Measurements from ENCODE around the gene LRP2BP. TPM values are rescaled to one million over a fixed set of nuclear protein-coding genes. Genes with fewer than 3 reads are reported as not detected.
"Not testable (repeated sequence)": the region's sequence is repeated elsewhere in the genome, so short reads cannot be mapped to it uniquely, and the experiment has no call there.

Gene LRP2BP
- total RNA-seq, 4 donors from 2014 or later, result 0.55 to 1.5 (median 1.2) TPM

DNA sequence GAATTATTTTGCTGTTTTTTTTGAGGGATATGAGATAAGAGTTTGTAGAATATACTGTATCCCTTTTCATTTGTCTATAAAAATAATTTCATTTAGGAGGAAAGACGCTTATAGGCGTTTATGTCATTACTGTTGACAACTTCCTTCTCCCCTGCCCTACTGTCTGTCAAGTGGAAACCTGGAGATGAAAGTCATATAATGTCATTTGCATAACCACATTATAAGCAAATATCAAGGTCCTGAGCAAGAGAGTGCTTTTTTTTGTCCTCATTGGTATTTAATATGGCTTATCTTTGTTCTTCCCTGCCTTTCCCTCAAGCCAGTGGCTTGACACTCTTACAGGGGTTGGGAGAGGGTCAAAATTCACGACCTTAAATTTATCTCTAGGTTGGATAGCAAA is 55.8 kb downstream of the LRP2BP start:
- TF ChIP-seq, protein P1, sequence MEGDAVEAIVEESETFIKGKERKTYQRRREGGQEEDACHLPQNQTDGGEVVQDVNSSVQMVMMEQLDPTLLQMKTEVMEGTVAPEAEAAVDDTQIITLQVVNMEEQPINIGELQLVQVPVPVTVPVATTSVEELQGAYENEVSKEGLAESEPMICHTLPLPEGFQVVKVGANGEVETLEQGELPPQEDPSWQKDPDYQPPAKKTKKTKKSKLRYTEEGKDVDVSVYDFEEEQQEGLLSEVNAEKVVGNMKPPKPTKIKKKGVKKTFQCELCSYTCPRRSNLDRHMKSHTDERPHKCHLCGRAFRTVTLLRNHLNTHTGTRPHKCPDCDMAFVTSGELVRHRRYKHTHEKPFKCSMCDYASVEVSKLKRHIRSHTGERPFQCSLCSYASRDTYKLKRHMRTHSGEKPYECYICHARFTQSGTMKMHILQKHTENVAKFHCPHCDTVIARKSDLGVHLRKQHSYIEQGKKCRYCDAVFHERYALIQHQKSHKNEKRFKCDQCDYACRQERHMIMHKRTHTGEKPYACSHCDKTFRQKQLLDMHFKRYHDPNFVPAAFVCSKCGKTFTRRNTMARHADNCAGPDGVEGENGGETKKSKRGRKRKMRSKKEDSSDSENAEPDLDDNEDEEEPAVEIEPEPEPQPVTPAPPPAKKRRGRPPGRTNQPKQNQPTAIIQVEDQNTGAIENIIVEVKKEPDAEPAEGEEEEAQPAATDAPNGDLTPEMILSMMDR (IDR thresholded peaks at IDR 0.05), result no peak
- no peak for TF ChIP-seq POLR2A (IDR thresholded peaks at IDR 0.05)
- no peak for DNase-seq (ENCODE audit: low spot score in 2 of 2)
- intact Hi-C loops (cut with DNase I; ENCODE audit: low total_unique reads), result loop anchor here (10.0 kb wide), 1 partner anchor 995 kb away; no protein-coding TSS in a partner anchor
- 89 to 91% methylated on average over 3 of the region's 3 CpGs for WGBS, 2 donors
- H3K4me3 ChIP-seq (ENCODE audit: low read depth, poor library complexity, severe bottlenecking), result no peak overlapping the region

DNA sequence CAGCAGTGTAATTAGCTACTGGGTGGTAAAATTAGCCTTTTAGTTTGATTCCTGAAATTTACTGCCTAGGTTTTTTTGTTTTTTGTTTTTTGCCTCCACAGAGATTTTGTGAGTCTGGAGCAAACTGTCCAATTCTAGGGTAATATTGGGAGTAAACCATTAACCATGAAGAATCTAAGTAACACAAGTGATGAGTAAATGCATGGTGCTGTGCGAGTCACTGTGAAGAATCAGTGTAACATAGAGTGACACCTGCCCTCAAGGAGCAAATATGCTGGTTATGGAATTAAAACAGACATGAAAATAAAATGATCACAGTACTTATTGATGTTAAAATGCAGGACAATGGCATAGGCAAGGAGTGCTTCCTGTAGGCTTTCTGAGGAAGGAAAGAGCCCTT is 60.1 kb downstream of the LRP2BP start:
- no peak overlapping the region for H3K4me3 ChIP-seq (ENCODE audit: low read depth, poor library complexity, severe bottlenecking)
- WGBS, 2 donors, result 97 to 100% methylated on average over 1 of the region's 1 CpG
- no peak for DNase-seq (ENCODE audit: low spot score in 2 of 2)
- intact Hi-C loops (cut with DNase I; ENCODE audit: low total_unique reads), result loop anchor here (10.0 kb wide), 1 partner anchor 991 kb away; no protein-coding TSS in a partner anchor
- TF ChIP-seq POLR2A (IDR thresholded peaks at IDR 0.05), result no peak
- TF ChIP-seq, protein P1 (IDR thresholded peaks at IDR 0.05), result no peak

DNA sequence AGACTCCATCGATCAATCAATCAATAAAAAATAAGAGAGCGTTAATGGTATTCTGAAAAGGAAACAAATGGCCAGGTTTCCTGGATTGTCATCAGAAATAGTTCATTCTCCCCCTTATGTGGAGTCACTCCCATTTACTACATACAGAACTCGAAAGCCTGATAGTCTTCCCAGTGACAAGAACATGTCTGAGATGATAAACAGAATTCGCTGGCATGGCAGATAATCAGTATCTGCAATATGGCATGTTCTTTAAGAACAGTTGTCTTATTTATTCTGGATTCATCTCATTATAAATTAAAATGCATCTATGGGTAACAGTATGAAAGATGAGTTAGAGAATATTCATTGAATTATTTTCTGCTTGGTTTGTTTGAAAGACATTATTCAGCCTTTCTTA is 61.4 kb downstream of the LRP2BP start:
- 97 to 98% methylated on average over 4 of the region's 4 CpGs for WGBS, 2 donors
- intact Hi-C loops (cut with DNase I; ENCODE audit: low total_unique reads), result loop anchor here (10.0 kb wide), 1 partner anchor 990 kb away; no protein-coding TSS in a partner anchor
- DNase-seq (ENCODE audit: low spot score in 2 of 2), result no peak
- no peak for TF ChIP-seq POLR2A (IDR thresholded peaks at IDR 0.05)
- TF ChIP-seq, protein P1 (IDR thresholded peaks at IDR 0.05), result no peak
- no peak overlapping the region for H3K4me3 ChIP-seq (ENCODE audit: low read depth, poor library complexity, severe bottlenecking)

DNA sequence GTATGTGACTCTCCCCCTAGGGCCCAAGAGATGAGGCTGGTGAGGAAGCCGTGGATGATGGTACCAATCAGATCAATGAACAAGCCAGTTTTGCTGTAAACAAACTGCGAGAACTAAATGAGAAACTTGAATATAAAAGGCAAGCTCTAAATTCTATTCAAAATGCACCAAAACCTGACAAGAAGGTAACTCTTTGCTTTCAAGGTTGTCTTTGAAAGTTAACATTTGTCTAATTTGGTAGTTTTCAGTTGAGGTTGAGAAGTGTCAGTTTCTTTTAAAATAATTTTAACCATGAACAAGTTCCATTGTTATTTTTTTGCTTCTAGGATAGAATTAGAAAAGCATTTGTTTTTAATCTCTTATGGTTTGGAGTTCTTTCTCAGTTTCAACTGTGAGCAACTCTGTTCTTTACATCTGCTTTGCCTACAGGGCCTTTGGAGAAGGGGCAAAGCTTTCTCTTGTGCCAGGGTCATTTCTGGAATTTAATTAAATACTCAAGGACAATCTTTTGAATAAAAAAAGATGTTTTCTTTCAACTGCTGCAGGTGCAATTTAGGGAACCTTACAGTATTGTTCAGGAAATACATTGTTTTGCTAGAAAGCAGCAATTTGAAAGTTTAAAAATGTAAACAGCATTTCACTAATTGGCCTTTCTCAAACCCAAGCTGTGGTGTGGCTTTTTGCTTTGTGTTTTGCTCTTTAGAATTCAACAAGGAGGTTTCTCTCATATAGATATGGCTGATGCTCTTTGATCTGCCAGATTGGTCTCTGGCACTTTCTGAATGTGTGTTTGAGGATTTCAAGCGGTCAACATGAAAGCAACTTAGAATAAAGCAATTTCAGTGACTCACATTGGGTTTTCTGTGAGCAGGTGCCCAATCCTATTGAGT is 62.9 kb downstream of the LRP2BP start:
- WGBS, 2 donors, result 83 to 93% methylated on average over 3 of the region's 3 CpGs
- no peak for TF ChIP-seq POLR2A (IDR thresholded peaks at IDR 0.05)
- TF ChIP-seq, protein P1 (IDR thresholded peaks at IDR 0.05), result no peak
- no peak for DNase-seq (ENCODE audit: low spot score in 2 of 2)
- H3K4me3 ChIP-seq (ENCODE audit: low read depth, poor library complexity, severe bottlenecking), result no peak overlapping the region
- intact Hi-C loops (cut with DNase I; ENCODE audit: low total_unique reads), result loop anchor here (10.0 kb wide), 1 partner anchor 988 kb away; no protein-coding TSS in a partner anchor

DNA sequence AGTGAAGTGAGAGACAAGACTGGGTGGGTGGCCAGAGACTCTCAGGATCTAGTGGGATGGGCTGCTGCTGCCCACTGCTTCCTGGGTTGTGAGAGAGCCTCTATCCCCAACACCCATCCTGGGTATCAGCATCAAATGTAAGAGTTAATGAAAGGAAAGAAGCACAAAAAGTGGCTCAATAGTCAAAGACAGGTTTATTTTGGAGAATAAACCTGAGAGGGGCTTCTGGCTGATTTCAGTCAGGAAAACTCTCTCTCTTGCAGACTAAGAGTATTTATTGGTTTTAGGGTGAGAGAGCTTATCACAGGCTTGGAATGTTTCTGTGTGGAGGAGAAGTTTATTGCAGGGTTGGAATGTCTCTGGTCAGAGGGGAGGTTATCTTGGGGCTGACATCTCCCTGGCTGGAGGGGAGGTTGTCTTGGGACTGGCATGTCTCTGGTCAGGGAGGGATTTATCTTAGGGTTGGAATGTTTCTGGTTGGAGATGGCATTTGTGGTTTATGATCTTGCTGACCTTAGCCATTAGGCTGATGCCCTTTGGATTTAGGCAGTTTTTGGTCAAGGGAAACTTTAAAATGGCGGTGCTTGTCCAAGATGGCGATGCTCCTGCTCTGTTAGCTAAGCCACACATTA is 65.7 kb downstream of the LRP2BP start:
- WGBS, 2 donors, result 100% methylated on average over 2 of the region's 2 CpGs
- intact Hi-C loops (cut with DNase I; ENCODE audit: low total_unique reads), result loop anchor here (10.0 kb wide), 1 partner anchor 985 kb away; no protein-coding TSS in a partner anchor
- H3K4me3 ChIP-seq (ENCODE audit: low read depth, poor library complexity, severe bottlenecking); DNase-seq (ENCODE audit: low spot score in 2 of 2): not testable (repeated sequence)

DNA sequence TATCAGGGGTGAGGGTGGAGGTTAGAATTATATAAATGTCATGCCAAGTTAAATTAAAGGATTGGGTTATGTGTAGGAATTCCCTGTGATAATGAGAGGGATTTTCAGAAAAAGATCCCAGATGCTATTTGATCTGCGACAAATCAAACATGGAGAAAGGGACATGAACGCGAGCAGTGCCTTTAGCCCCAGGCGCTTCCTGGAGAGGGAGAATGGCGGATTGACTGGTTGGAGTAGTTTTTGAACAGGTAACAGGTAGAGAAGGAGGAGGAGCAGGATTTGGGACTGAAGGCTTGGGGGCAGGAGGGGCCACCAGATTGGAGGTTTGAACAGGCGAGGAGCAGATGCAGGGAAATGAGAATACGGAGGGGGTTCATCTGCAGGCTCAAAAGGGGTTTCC is 67.1 kb downstream of the LRP2BP start:
- intact Hi-C loops (cut with DNase I; ENCODE audit: low total_unique reads), result no loop called here
- no peak for DNase-seq (ENCODE audit: low spot score in 2 of 2)
- WGBS, 2 donors, result 89 to 92% methylated on average over 7 of the region's 7 CpGs

DNA sequence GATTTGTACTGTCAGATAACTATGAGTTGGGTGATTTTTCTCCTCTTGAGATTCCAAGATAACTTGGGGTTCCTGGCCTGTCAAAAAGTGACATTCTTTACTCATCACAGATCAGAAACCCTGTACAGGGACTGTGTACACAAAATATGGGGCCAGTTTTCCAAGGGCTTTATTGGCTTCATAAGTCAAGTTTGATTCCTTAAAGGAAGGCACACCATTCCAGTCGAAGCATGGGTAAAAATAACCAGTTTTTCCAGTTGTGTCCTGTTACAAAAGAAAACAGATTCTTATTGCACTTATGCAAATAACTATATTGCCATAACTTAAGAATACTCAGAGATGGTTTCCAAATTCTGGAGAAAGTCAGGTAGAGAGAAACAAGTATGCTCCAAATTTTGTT is 70.0 kb downstream of the LRP2BP start:
- intact Hi-C loops (cut with DNase I; ENCODE audit: low total_unique reads); H3K4me3 ChIP-seq (ENCODE audit: low read depth, poor library complexity, severe bottlenecking); DNase-seq (ENCODE audit: low spot score in 2 of 2): not testable (repeated sequence)
- 45 to 54% methylated on average over 1 of the region's 1 CpG for WGBS, 2 donors

More for the DNA sequence above, 67.1 kb downstream of the LRP2BP start:
- TF ChIP-seq POLR2A (IDR thresholded peaks at IDR 0.05), result no peak
- TF ChIP-seq, protein P1 (IDR thresholded peaks at IDR 0.05), result no peak
- H3K4me3 ChIP-seq (ENCODE audit: low read depth, poor library complexity, severe bottlenecking), result no peak overlapping the region

DNA sequence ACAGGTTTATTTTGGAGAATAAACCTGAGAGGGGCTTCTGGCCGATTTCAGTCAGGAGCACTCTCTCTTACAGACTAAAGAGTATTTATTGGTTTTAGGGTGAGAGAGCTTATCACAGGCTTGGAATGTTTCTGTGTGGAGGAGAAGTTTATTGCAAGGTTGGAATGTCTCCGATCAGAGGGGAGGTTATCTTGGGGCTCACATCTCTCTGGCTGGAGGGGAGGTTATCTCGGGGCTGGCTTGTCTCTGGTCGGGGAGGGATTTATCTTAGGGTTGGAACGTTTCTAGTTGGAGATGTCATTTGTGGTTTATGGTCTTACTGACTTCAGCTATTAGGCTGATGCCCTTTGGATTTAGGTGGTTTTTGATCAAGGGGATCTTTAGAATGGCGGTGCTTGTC is 71.4 kb downstream of the LRP2BP start:
- 84 to 88% methylated on average over 6 of the region's 6 CpGs for WGBS, 2 donors
- DNase-seq (ENCODE audit: low spot score in 2 of 2); H3K4me3 ChIP-seq (ENCODE audit: low read depth, poor library complexity, severe bottlenecking); intact Hi-C loops (cut with DNase I; ENCODE audit: low total_unique reads): not testable (repeated sequence)

Data from lower leg skin (tissue), 4 donors.